ENCODE data around the gene HMX1. TPM values are rescaled to one million over a fixed set of nuclear protein-coding genes. Genes with fewer than 3 reads are reported as not detected.

Gene HMX1
- total and polyA plus RNA-seq, 10 of the 15 experiments (the other 5 are each of a cell fraction or from before 2014, with no cell fraction given): not detected

GRCh38 chr4:8869002-8869897 is 2.4 kb downstream of the HMX1 start (continued):
- TF ChIP-seq, protein P1, sequence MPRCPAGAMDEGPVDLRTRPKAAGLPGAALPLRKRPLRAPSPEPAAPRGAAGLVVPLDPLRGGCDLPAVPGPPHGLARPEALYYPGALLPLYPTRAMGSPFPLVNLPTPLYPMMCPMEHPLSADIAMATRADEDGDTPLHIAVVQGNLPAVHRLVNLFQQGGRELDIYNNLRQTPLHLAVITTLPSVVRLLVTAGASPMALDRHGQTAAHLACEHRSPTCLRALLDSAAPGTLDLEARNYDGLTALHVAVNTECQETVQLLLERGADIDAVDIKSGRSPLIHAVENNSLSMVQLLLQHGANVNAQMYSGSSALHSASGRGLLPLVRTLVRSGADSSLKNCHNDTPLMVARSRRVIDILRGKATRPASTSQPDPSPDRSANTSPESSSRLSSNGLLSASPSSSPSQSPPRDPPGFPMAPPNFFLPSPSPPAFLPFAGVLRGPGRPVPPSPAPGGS (IDR thresholded peaks at IDR 0.05; ENCODE audit: borderline replicate concordance, insufficient read depth, low read depth, low read length, poor library complexity, severe bottlenecking): no peak

- H3K79me2 ChIP-seq (ENCODE audit: control insufficient read depth, insufficient read depth, low read length): no peaks in the 10 kb centered on the region
- intact Hi-C loops (cut with micrococcal nuclease; ENCODE audit: unreplicated experiment): no loop called here
- SMC1A ChIA-PET (ENCODE audit: uncharacterized antibody, unreplicated experiment): no interaction called here
- no peak for TF ChIP-seq CEBPB (IDR thresholded peaks at IDR 0.05; ENCODE audit: borderline replicate concordance in 1 of 2, low read depth in 2 of 2, low read length in 2 of 2)
- no peak for TF ChIP-seq SREBF1 (IDR thresholded peaks at IDR 0.05; ENCODE audit: low read length)
- TF ChIP-seq, protein P2, sequence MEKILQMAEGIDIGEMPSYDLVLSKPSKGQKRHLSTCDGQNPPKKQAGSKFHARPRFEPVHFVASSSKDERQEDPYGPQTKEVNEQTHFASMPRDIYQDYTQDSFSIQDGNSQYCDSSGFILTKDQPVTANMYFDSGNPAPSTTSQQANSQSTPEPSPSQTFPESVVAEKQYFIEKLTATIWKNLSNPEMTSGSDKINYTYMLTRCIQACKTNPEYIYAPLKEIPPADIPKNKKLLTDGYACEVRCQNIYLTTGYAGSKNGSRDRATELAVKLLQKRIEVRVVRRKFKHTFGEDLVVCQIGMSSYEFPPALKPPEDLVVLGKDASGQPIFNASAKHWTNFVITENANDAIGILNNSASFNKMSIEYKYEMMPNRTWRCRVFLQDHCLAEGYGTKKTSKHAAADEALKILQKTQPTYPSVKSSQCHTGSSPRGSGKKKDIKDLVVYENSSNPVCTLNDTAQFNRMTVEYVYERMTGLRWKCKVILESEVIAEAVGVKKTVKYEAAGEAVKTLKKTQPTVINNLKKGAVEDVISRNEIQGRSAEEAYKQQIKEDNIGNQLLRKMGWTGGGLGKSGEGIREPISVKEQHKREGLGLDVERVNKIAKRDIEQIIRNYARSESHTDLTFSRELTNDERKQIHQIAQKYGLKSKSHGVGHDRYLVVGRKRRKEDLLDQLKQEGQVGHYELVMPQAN (conservative IDR thresholded peaks at IDR 0.05): no peak
- TF ChIP-seq BCL11A (IDR thresholded peaks at IDR 0.05; ENCODE audit: low read depth, low read length): no peak
- TF ChIP-seq SP1 (IDR thresholded peaks at IDR 0.05; ENCODE audit: low read depth, low read length): no peak
- TF ChIP-seq RFX5 (IDR thresholded peaks at IDR 0.05; ENCODE audit: low read depth, low read length): no peak
- TF ChIP-seq, protein P1 (IDR thresholded peaks at IDR 0.05; ENCODE audit: borderline replicate concordance, insufficient read depth, low read depth, low read length, poor library complexity, severe bottlenecking): no peak
- no peak for TF ChIP-seq YBX1 (IDR thresholded peaks at IDR 0.05)
- no peak for TF ChIP-seq NR2C2 (IDR thresholded peaks at IDR 0.05; ENCODE audit: borderline replicate concordance, control insufficient read depth, insufficient read length, low read depth)
- TF ChIP-seq BACH1 (IDR thresholded peaks at IDR 0.05; ENCODE audit: borderline replicate concordance): no peak
- TF ChIP-seq SUPT20H (IDR thresholded peaks at IDR 0.05; ENCODE audit: borderline replicate concordance, control insufficient read depth, low read depth, low read length): no peak
- no peak for TF ChIP-seq TCF7 (IDR thresholded peaks at IDR 0.05; ENCODE audit: borderline replicate concordance)
- no peak for TF ChIP-seq NFIC (IDR thresholded peaks at IDR 0.05; ENCODE audit: low read depth, low read length)
- no peak for TF ChIP-seq ATF3 (IDR thresholded peaks at IDR 0.05; ENCODE audit: borderline replicate concordance, extremely low read depth, low read depth, low read length)
- no peak for TF ChIP-seq YY1 (IDR thresholded peaks at IDR 0.05; ENCODE audit: low read depth, low read length)
Measured at GRCh38 chr4:8868321-8869001, 3.2 kb downstream of the HMX1 start.

More at GRCh38 chr4:8868321-8869001, 3.2 kb downstream of the HMX1 start:
- Histone ChIP-seq H2AFZ (ENCODE audit: control insufficient read depth, low read depth, low read length) (no peak overlapping the region), H3K27ac (ENCODE audit: control insufficient read depth, insufficient read depth) (no peak overlapping the region), H3K4me2 (ENCODE audit: control insufficient read depth, insufficient read depth) (no peak overlapping the region), H3K9ac (ENCODE audit: control insufficient read depth, insufficient read depth, low read length) (no peak overlapping the region), H3K4me3 (no peak overlapping the region), H3K27me3 (replicated peaks in 1 of 2; ENCODE audit: control insufficient read depth in 2 of 2, insufficient read depth in 2 of 2, low read length in 1 of 2) (peaks cover 0 to 1% of the 10 kb centered on the region in 2 experiments; a peak in 1 of 4 replicates), H3K9me3 (replicated peaks; ENCODE audit: control insufficient read depth, insufficient read depth, low read length) (peaks cover 2% of the 10 kb centered on the region; the same call in 1 of the 3 replicates), H3K4me1 (ENCODE audit: control insufficient read depth, insufficient read depth, low read length) (no peaks in the 10 kb centered on the region), H3K36me3 (ENCODE audit: control insufficient read depth in 2 of 2, insufficient read depth in 2 of 2, low read length in 1 of 2) (no peaks in the 10 kb centered on the region), H4K20me1 (ENCODE audit: control insufficient read depth, insufficient read depth) (no peaks in the 10 kb centered on the region)
- WGBS (ENCODE audit: insufficient coverage, insufficient replicate concordance, low lambda C conversion rate, missing lambda C conversion rate): 32% methylated on average over 22 of the region's 22 CpGs
- no peak for FAIRE-seq
- RAD21 ChIA-PET (ENCODE audit: unreplicated experiment): no interaction called here
- in situ Hi-C loops (cut with MboI): no loop called here
- no peak for DNase-seq (ENCODE audit: low read depth, low spot score)
- BruUV-seq (replicated peaks): no TSS peak
- CTCF ChIA-PET: no interaction called here
- POLR2A ChIA-PET: no interaction called here
- ATAC-seq: no peak
